Activated CD4-positive, CD25-positive, alpha-beta regulatory T cell treated with anti-CD3 and anti-CD28 coated beads, Interleukin-2, amount 50 U/mL, for 72 hours (primary cell): ENCODE measurements around the gene PAM16.

Experiments used
- DNase-seq: peaks from one replicate; pipeline ENCODE4 v3.0.0; 2021

PAM16 gene

DNA sequence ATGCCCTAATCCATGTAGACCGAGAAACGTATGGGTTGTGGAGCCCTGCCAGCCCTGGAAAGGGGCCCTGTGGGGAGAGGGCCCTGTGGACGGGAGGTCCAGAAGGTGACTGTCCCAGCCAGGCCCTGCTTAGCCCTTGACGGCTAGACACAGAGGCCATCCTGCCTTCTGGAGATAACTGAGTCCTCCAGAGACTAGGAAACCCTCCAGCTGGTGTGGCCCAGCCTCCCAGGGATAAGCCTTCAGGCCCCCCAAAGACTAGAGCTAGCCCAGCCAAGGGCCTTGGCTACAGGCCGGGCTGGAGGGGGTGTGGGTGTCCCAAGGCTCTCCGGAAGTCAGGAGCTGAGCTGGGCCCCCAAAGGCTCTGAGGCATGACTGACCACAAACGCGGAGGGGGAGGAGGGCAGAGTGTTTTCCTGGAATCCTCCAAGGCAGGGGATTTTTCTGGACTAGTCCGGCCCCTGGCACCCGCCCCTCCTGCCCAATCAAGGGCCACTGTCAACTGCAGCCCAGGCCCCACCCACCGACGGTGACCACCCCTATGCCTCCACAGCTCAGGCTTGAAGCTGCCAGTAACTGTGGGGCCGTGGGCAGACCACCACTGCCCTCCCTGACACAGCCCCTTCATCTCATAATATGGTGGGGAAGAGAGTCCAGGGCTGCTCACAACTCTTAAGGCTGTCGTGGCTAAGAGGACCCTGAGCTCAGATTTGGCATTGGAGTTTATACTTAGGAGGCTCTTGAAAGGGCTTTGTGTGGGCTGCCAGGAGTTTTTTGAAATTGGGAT lies 19.6 kb upstream of the PAM16 start:
- no peak for DNase-seq

DNA sequence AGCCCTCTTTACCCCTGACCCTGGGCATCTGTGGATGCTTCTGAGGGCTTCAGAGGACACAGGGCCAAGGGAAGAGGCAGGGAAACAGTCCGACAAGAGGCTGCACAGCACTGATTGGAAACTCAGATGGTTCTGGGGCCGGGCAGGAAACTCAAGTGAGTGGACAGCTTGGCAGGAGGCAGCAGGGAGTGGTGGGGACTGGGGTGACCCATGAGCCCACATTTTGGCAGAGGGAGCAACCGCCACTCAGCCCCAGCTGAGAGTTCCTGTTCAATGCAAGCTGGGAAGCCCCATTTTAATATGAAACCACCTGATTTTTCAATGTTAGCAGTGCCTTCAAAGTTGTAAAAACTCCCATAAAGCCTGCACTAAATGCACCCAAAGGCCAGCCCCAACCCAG lies 19.0 kb upstream of the PAM16 start:
- DNase-seq = no peak

- DNase-seq = no peak
These were observed 18.0 kb upstream of the PAM16 start for GRCh38 chr16:4369007-4369733.

DNA sequence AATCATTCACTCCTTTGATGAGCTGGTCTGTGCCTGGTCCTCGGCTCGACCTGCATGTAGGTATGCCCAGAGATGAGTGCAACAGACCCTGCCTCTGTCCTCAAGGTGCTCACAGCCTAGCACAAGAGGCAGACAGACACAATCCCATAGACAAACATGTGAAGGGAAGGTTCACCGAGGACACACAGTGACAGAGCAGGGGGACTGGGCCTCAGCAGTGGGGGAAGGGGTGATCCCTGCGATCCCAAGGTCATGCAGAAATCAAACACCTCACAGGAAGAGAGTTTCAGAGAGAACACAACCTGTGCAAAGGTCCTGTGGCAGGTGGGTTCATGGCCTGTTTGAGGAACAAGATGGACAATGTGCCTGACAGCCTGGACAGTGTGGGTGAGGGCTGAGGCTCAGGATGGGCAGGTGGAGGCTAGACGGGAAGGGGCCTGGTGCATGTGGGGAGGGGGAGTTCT lies 16.3 kb upstream of the PAM16 start:
- DNase-seq = no peak

GRCh38 chr16:4366016-4366415 lies 14.9 kb upstream of the PAM16 start:
- DNase-seq = no peak

- no peak for DNase-seq
These were observed 14.5 kb upstream of the PAM16 start for GRCh38 chr16:4365615-4366014.

GRCh38 chr16:4365014-4365406 lies 13.9 kb upstream of the PAM16 start:
- DNase-seq = no peak

GRCh38 chr16:4364196-4365013 lies 13.3 kb upstream of the PAM16 start:
- DNase-seq = no peak

GRCh38 chr16:4362476-4363135 lies 11.5 kb upstream of the PAM16 start:
- DNase-seq = no peak

- no peak for DNase-seq
These were observed 10.8 kb upstream of the PAM16 start for GRCh38 chr16:4361944-4362311.

GRCh38 chr16:4361033-4361943 lies 10.2 kb upstream of the PAM16 start:
- DNase-seq = no peak

- no peak for DNase-seq
These were observed 9.5 kb upstream of the PAM16 start for GRCh38 chr16:4360538-4361021.

DNA sequence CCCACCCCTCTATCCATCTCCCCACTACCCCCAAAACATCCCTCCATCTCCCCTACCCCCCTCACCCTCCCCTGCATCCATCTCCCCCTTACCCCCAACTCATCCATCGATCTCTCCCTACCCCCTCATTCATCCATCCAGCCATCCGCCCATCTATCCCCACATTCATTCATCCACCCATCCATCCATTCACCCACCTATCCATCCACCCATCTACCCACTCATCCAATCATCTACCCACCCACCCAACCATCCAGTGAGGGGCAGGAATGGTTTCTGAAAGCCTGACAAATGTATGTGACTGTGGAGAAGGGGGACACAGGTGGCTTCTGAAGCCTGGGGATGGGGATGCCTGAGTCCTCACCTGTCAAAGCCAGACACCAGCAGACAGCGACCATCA lies 8.8 kb upstream of the PAM16 start:
- DNase-seq = no peak

- peak; percentile 78 for DNase-seq
These were observed 7.9 kb upstream of the PAM16 start for GRCh38 chr16:4358831-4359561.

GRCh38 chr16:4358236-4358635 lies 7.1 kb upstream of the PAM16 start:
- no peak for DNase-seq

DNA sequence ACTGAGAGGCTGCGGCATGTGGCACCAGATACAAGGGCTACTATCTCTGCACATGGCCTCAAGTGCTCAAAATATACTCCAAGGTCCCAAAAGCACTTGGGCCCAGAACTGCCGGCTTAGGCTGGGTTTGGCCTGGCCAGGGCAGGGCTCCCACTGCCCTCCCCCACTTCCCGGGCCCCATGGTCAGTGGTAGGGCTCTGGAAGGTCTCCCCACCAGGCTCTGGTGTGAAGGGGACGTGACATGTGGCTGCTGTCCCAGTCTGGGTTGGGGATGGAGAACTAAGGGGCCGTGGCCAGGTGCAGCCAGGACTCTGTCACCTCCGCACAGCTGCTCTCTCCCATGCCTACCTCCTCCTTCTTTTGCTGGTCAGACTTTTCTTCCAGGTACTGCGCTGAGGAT lies 5.7 kb upstream of the PAM16 start:
- no peak for DNase-seq

- no peak for DNase-seq
These were observed 3.6 kb upstream of the PAM16 start for GRCh38 chr16:4354512-4355409.

- DNase-seq = no peak
These were observed 2.6 kb upstream of the PAM16 start for GRCh38 chr16:4353675-4354074.

DNA sequence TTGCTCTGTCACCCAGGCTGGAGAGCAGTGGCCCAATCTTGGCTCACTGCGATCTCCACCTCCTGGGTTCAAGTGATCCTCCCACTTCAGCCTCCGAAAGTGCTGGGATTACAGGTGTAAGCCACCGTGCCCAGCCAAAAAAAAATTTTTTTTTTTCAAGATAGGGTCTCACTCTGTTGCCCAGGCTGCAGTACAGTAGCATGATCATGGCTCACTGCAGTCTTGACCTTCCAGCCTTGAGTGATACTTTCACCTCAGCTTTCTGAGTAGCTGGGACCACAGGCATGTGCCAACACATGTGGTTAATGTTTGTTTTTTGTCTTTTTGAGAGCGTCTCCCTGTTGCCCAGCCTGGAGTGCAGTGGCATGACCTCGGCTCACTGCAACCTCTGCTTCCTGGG lies 1.7 kb upstream of the PAM16 start:
- DNase-seq = no peak

GRCh38 chr16:4351880-4352279 lies 759 bp upstream of the PAM16 start:
- no peak for DNase-seq
